Measurements from ENCODE around the gene LRRC25.

DNA sequence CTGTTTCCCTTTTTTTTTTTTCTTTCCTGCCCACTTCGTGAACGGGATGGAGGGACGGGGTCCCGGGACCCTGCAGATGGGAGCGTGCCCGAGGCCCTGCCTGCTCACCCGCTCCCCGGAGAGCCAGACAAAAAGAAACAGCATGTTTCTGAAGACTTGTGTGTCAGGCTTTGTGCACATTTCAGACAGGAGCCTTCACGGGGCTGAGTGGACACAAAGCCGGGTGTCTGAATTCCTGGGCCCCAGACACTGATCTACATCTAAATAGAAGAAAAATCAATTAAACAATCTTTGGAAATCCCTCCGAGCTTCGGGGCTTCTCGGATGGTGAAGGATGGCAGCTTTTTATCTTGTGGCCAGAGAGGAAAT lies 52.9 kb downstream of the LRRC25 start:
- TF ChIP-seq, protein P1, sequence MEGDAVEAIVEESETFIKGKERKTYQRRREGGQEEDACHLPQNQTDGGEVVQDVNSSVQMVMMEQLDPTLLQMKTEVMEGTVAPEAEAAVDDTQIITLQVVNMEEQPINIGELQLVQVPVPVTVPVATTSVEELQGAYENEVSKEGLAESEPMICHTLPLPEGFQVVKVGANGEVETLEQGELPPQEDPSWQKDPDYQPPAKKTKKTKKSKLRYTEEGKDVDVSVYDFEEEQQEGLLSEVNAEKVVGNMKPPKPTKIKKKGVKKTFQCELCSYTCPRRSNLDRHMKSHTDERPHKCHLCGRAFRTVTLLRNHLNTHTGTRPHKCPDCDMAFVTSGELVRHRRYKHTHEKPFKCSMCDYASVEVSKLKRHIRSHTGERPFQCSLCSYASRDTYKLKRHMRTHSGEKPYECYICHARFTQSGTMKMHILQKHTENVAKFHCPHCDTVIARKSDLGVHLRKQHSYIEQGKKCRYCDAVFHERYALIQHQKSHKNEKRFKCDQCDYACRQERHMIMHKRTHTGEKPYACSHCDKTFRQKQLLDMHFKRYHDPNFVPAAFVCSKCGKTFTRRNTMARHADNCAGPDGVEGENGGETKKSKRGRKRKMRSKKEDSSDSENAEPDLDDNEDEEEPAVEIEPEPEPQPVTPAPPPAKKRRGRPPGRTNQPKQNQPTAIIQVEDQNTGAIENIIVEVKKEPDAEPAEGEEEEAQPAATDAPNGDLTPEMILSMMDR (IDR thresholded peaks at IDR 0.05), result no peak
- TF ChIP-seq POLR2AphosphoS5 (IDR thresholded peaks at IDR 0.05), result no peak
- no peak for TF ChIP-seq POLR2A (IDR thresholded peaks at IDR 0.05)
- TF ChIP-seq EP300 (IDR thresholded peaks at IDR 0.05), result no peak
